WTC11 (cell line): ENCODE measurements around the gene CCDC93. TPM values are rescaled to one million over a fixed set of nuclear protein-coding genes. Genes with fewer than 3 reads are reported as not detected.

Source experiments
- ATAC-seq: fragments of 200-7000 bp; cut with Tn5 transposase; 2 replicates; pipeline ENCODE4 v1.10.0; 2021; ENCODE audit warnings: mild to moderate bottlenecking, moderate library complexity
- CTCF ChIA-PET: fragments of 300-600 bp; sonication (Branson Sonifier 250); formaldehyde crosslinking; loops from one replicate; lab custom pipeline; 2021; ENCODE audit warnings: antibody characterized with exemption; lab: Charles Lee
- POLR2A ChIA-PET: fragments of 350-600 bp; sonication (Branson Sonifier 250); formaldehyde crosslinking; loops from one replicate; lab custom pipeline; 2021; ENCODE audit warnings: antibody characterized with exemption; lab: Charles Lee
- DNase-seq: peaks from one replicate; pipeline ENCODE4 v3.0.0; 2021; ENCODE audit warnings: low spot score
- H3K27ac Mint-ChIP-seq: 2 replicates; pipeline ENCODE4 v1.8.0; 2021; ENCODE audit warnings: mixed read lengths
- H3K27me3 Mint-ChIP-seq: 2 replicates; pipeline ENCODE4 v1.8.0; 2021; ENCODE audit warnings: low read depth, mild to moderate bottlenecking, moderate library complexity, mixed read lengths
- H3K36me3 Mint-ChIP-seq: 2 replicates; pipeline ENCODE4 v1.8.0; 2021; ENCODE audit warnings: mixed read lengths
- H3K4me1 Mint-ChIP-seq: 2 replicates; pipeline ENCODE4 v1.8.0; 2022; ENCODE audit warnings: mixed read lengths
- H3K4me3 Mint-ChIP-seq: 2 replicates; pipeline ENCODE4 v1.8.0; 2021; ENCODE audit warnings: mild to moderate bottlenecking, moderate library complexity, mixed read lengths
- H3K9me3 Mint-ChIP-seq: 2 replicates; pipeline ENCODE4 v1.8.0; 2021; ENCODE audit warnings: mixed read lengths
- CBFB ChIP-seq: sonication (generic); formaldehyde crosslinking; IDR thresholded peaks from 2 replicates; pipeline ENCODE4 v1.8.1; 2022; ENCODE audit warnings: mild to moderate bottlenecking, low read depth, missing genetic modification reagents
- E2F5 ChIP-seq: sonication (generic); formaldehyde crosslinking; IDR thresholded peaks from 2 replicates; pipeline ENCODE4 v1.8.1; 2022; ENCODE audit warnings: mild to moderate bottlenecking, moderate library complexity, missing genetic modification reagents
- ELF4 ChIP-seq: sonication (generic); formaldehyde crosslinking; IDR thresholded peaks from 2 replicates; pipeline ENCODE4 v1.8.1; 2022; ENCODE audit warnings: low read depth, mild to moderate bottlenecking, moderate library complexity, missing genetic modification reagents
- HMGA2 ChIP-seq: fragments of 250-450 bp; sonication (Bioruptor Pico); IDR thresholded peaks from 2 replicates; pipeline ENCODE4 v1.4.0; 2021; ENCODE audit warnings: mild to moderate bottlenecking, moderate library complexity
- JAZF1 ChIP-seq: fragments of 250-450 bp; sonication (Bioruptor Pico); IDR thresholded peaks from 2 replicates; pipeline ENCODE4 v1.9.0; 2021; ENCODE audit warnings: moderate library complexity, mild to moderate bottlenecking, inconsistent platforms
- KAT7 ChIP-seq: sonication (generic); formaldehyde crosslinking; IDR thresholded peaks from 2 replicates; pipeline ENCODE4 v1.8.1; 2023; ENCODE audit warnings: missing genetic modification reagents, mild to moderate bottlenecking, borderline replicate concordance
- MYBL2 ChIP-seq: sonication (generic); formaldehyde crosslinking; IDR thresholded peaks from 2 replicates; pipeline ENCODE4 v1.8.1; 2023; ENCODE audit warnings: mild to moderate bottlenecking, moderate library complexity, missing genetic modification reagents
- NR2C2 ChIP-seq: sonication (generic); formaldehyde crosslinking; IDR thresholded peaks from 2 replicates; pipeline ENCODE4 v1.8.0; 2022; ENCODE audit warnings: mild to moderate bottlenecking, missing genetic modification reagents
- NR3C1 ChIP-seq: sonication (generic); formaldehyde crosslinking; conservative IDR thresholded peaks from 2 replicates; pipeline ENCODE4 v1.8.1; 2023; ENCODE audit warnings: low read depth, mild to moderate bottlenecking, missing genetic modification reagents
- RORB ChIP-seq: fragments of 250-450 bp; sonication (Bioruptor Pico); IDR thresholded peaks from 2 replicates; pipeline ENCODE4 v1.9.0; 2021; ENCODE audit warnings: mild to moderate bottlenecking
- STAT6 ChIP-seq: sonication (generic); formaldehyde crosslinking; conservative IDR thresholded peaks from 2 replicates; pipeline ENCODE4 v1.8.1; 2023; ENCODE audit warnings: mild to moderate bottlenecking, low read depth, missing genetic modification reagents, moderate library complexity
- TEAD4 ChIP-seq: sonication (generic); formaldehyde crosslinking; IDR thresholded peaks from 2 replicates; pipeline ENCODE4 v1.8.0; 2022; ENCODE audit warnings: mild to moderate bottlenecking, missing genetic modification reagents
- TP53 ChIP-seq: sonication (generic); formaldehyde crosslinking; IDR thresholded peaks from 2 replicates; pipeline ENCODE4 v1.8.1; 2023; ENCODE audit warnings: mild to moderate bottlenecking, missing genetic modification reagents
- USF1 ChIP-seq: sonication (generic); formaldehyde crosslinking; IDR thresholded peaks from 2 replicates; pipeline ENCODE4 v1.8.0; 2022; ENCODE audit warnings: mild to moderate bottlenecking, missing genetic modification reagents
- ZNF396 ChIP-seq: fragments of 250-450 bp; sonication (Bioruptor Pico); IDR thresholded peaks from 2 replicates; pipeline ENCODE4 v1.8.0; 2021; ENCODE audit warnings: mild to moderate bottlenecking, moderate library complexity, borderline replicate concordance
- ZNF423 ChIP-seq: fragments of 250-450 bp; sonication (Bioruptor Pico); IDR thresholded peaks from 2 replicates; pipeline ENCODE4 v2.1.2; 2022; ENCODE audit warnings: mild to moderate bottlenecking, moderate library complexity
- ZSCAN18 ChIP-seq: fragments of 250-450 bp; sonication (Bioruptor Pico); IDR thresholded peaks from 2 replicates; pipeline ENCODE4 v2.1.2; 2022; ENCODE audit warnings: mild to moderate bottlenecking, moderate library complexity
- total RNA-seq: library from RNA; stranded (reverse); gene quantifications from 3 replicates; pipeline ENCODE4 v1.2.3, GENCODE V29; 2021
- TF ChIP-seq, protein P1 (sequence below): fragments of 250-450 bp; sonication (Bioruptor Pico); IDR thresholded peaks from 2 replicates; pipeline ENCODE4 v1.9.0; 2021; ENCODE audit warnings: mild to moderate bottlenecking
- TF ChIP-seq, protein P2 (sequence below): sonication (generic); formaldehyde crosslinking; IDR thresholded peaks from 2 replicates; pipeline ENCODE4 v1.8.0; 2023; ENCODE audit warnings: missing genetic modification reagents, mild to moderate bottlenecking, borderline replicate concordance

CCDC93 gene
- total RNA-seq, 1 experiment from 2014 or later: 16.9 TPM

GRCh38 chr2:117961201-117961600 is 52.7 kb downstream of the CCDC93 start (continued):
- TF ChIP-seq, protein P1, sequence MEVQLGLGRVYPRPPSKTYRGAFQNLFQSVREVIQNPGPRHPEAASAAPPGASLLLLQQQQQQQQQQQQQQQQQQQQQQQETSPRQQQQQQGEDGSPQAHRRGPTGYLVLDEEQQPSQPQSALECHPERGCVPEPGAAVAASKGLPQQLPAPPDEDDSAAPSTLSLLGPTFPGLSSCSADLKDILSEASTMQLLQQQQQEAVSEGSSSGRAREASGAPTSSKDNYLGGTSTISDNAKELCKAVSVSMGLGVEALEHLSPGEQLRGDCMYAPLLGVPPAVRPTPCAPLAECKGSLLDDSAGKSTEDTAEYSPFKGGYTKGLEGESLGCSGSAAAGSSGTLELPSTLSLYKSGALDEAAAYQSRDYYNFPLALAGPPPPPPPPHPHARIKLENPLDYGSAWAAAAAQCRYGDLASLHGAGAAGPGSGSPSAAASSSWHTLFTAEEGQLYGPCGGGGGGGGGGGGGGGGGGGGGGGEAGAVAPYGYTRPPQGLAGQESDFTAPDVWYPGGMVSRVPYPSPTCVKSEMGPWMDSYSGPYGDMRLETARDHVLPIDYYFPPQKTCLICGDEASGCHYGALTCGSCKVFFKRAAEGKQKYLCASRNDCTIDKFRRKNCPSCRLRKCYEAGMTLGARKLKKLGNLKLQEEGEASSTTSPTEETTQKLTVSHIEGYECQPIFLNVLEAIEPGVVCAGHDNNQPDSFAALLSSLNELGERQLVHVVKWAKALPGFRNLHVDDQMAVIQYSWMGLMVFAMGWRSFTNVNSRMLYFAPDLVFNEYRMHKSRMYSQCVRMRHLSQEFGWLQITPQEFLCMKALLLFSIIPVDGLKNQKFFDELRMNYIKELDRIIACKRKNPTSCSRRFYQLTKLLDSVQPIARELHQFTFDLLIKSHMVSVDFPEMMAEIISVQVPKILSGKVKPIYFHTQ (CRISPR knock-in tag): no peak
- TF ChIP-seq HMGA2 (CRISPR knock-in tag): no peak
- TF ChIP-seq, protein P2, sequence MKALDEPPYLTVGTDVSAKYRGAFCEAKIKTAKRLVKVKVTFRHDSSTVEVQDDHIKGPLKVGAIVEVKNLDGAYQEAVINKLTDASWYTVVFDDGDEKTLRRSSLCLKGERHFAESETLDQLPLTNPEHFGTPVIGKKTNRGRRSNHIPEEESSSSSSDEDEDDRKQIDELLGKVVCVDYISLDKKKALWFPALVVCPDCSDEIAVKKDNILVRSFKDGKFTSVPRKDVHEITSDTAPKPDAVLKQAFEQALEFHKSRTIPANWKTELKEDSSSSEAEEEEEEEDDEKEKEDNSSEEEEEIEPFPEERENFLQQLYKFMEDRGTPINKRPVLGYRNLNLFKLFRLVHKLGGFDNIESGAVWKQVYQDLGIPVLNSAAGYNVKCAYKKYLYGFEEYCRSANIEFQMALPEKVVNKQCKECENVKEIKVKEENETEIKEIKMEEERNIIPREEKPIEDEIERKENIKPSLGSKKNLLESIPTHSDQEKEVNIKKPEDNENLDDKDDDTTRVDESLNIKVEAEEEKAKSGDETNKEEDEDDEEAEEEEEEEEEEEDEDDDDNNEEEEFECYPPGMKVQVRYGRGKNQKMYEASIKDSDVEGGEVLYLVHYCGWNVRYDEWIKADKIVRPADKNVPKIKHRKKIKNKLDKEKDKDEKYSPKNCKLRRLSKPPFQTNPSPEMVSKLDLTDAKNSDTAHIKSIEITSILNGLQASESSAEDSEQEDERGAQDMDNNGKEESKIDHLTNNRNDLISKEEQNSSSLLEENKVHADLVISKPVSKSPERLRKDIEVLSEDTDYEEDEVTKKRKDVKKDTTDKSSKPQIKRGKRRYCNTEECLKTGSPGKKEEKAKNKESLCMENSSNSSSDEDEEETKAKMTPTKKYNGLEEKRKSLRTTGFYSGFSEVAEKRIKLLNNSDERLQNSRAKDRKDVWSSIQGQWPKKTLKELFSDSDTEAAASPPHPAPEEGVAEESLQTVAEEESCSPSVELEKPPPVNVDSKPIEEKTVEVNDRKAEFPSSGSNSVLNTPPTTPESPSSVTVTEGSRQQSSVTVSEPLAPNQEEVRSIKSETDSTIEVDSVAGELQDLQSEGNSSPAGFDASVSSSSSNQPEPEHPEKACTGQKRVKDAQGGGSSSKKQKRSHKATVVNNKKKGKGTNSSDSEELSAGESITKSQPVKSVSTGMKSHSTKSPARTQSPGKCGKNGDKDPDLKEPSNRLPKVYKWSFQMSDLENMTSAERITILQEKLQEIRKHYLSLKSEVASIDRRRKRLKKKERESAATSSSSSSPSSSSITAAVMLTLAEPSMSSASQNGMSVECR (CRISPR knock-in tag): no peak
- TF ChIP-seq TEAD4 (CRISPR knock-in tag): no peak
- TF ChIP-seq RORB (CRISPR knock-in tag): no peak

GRCh38 chr2:117960231-117960630 is 53.6 kb downstream of the CCDC93 start:
- TF ChIP-seq JAZF1 (CRISPR knock-in tag) (no peak), MYBL2 (no peak), STAT6 (no peak), NR3C1 (no peak), USF1 (no peak), KAT7 (no peak), ELF4 (CRISPR knock-in tag) (no peak), NR2C2 (CRISPR knock-in tag) (no peak), E2F5 (no peak), ZNF396 (no peak), ZNF423 (CRISPR knock-in tag) (no peak), ZSCAN18 (CRISPR knock-in tag) (no peak), TP53 (CRISPR knock-in tag) (no peak), CBFB (CRISPR knock-in tag) (no peak), HMGA2 (CRISPR knock-in tag) (no peak), TEAD4 (CRISPR knock-in tag) (no peak)
- Mint-ChIP-seq H3K9me3 (no peaks in the 10 kb centered on the region), H3K4me1 (no peaks in the 10 kb centered on the region), H3K27ac (no peak overlapping the region), H3K36me3 (peaks cover 19% of the 10 kb centered on the region), H3K4me3 (no peak overlapping the region), H3K27me3 (no peaks in the 10 kb centered on the region)
- DNase-seq: no peak
- no peak for ATAC-seq
- POLR2A ChIA-PET: no interaction called here
- CTCF ChIA-PET: interaction anchor here (3.2 kb wide), 1 partner anchor 43 kb away, joined by 13 read pairs; no protein-coding TSS in a partner anchor
